ENCODE measurements around the gene NCBP2. TPM values are rescaled to one million over a fixed set of nuclear protein-coding genes. Genes with fewer than 3 reads are reported as not detected.

NCBP2 gene
- total RNA-seq (2014; rRNA removed) (119 and 131 TPM in 2 replicates), Bru-seq, nascent RNA (percentile 97 among the genes with signal in this experiment), BruChase-seq, experiment 1, labeled RNA remaining after a 6-hour chase (percentile 99 among the genes with signal in this experiment), BruChase-seq, experiment 2, labeled RNA remaining after a 2-hour chase (percentile 99 among the genes with signal in this experiment)
- long read RNA-seq, full-length matches to known transcripts, result 183 of 228 reads
- long read RNA-seq, partial matches to known transcripts, result 10 of 228 reads
- long read RNA-seq, other reads (novel, unspliced or antisense), result 35 of 228 reads

GRCh38 chr3:196942226-196942914 lies at the start of gene NCBP2:
Gene NCBP2 (minus strand): TSS chr3:196942528. CDS start chr3:196942503, 25 bp downstream.
- Histone ChIP-seq H3K4me1 (ENCODE audit: insufficient read depth, low read length) (peaks cover 13% of the 10 kb centered on the region), H3K9me2 (replicated peaks; ENCODE audit: low read length) (no peaks in the 10 kb centered on the region), H2AFZ (ENCODE audit: low read length) (peak within 1 kb of the TSS; percentile 90), H3K4me2 (ENCODE audit: low read length) (peak within 1 kb of the TSS; percentile 99), H4K20me1 (ENCODE audit: low read length) (peaks cover 6% of the 10 kb centered on the region; the same call in 1 of the 2 replicates), H3F3A (ENCODE audit: low read length, unreplicated experiment) (no peaks in the 10 kb centered on the region), H3K9ac (ENCODE audit: low read length) (peak within 1 kb of the TSS; percentile 97), H3K9me3 (ENCODE audit: low read length) (no peaks in the 10 kb centered on the region), H3K79me2 (ENCODE audit: low read length) (peaks cover 67% of the 10 kb centered on the region), H3K27me3 (ENCODE audit: low read length) (no peaks in the 10 kb centered on the region), H3K4me3 (ENCODE audit: low read length) (peak within 1 kb of the TSS; percentile 95), H3K27ac (ENCODE audit: low read length) (peak within 1 kb of the TSS; percentile 84), H3K36me3 (ENCODE audit: low read depth, low read length) (peaks cover 30% of the 10 kb centered on the region)
- TF ChIP-seq CTCF (conservative IDR thresholded peaks at IDR 0.05; ENCODE audit: low read depth, low read length) (peak; percentile 63), EZH2 (IDR thresholded peaks at IDR 0.05; ENCODE audit: low read length, unreplicated experiment) (no peak)
- ChIA-PET POLR2A (ENCODE audit: unreplicated experiment) (interaction anchor here (0.5 to 0.7 kb wide), 2 partner anchors 75 to 225 kb away, joined by 3 to 11 read pairs; no protein-coding TSS in a partner anchor), CTCF (interaction anchor here (0.5 to 0.7 kb wide), 3 partner anchors 403 to 914 kb away, joined by 3 to 4 read pairs (median 3); no protein-coding TSS in a partner anchor)
- DNase-seq (peak; percentile 98), ATAC-seq (peak; percentile 89)
- intact Hi-C loops (cut with micrococcal nuclease), result no loop called here
- BruUV-seq (replicated peaks), result no TSS peak

- no peaks in the 10 kb centered on the region for H3K79me2 ChIP-seq (ENCODE audit: low read length)
- H4K20me1 ChIP-seq (ENCODE audit: low read length), result no peaks in the 10 kb centered on the region
- H3K4me3 ChIP-seq (ENCODE audit: low read length), result no peak overlapping the region
- no peak overlapping the region for H3K9ac ChIP-seq (ENCODE audit: low read length)
- intact Hi-C loops (cut with micrococcal nuclease), result no loop called here
- ChIA-PET POLR2A (ENCODE audit: unreplicated experiment) (interaction anchor here (0.6 kb wide), 1 partner anchor 1067 kb away, joined by 5 read pairs; no protein-coding TSS in a partner anchor), CTCF (no interaction called here)
- no peak overlapping the region for H2AFZ ChIP-seq (ENCODE audit: low read length)
- H3K4me2 ChIP-seq (ENCODE audit: low read length), result no peak overlapping the region
- H3K4me1 ChIP-seq (ENCODE audit: insufficient read depth, low read length), result no peaks in the 10 kb centered on the region
- no peaks in the 10 kb centered on the region for H3F3A ChIP-seq (ENCODE audit: low read length, unreplicated experiment)
- H3K27ac ChIP-seq (ENCODE audit: low read length), result no peak overlapping the region
- TF ChIP-seq EZH2phosphoT487 (IDR thresholded peaks at IDR 0.05; ENCODE audit: borderline replicate concordance, low read length) (no peak), EZH2 (IDR thresholded peaks at IDR 0.05; ENCODE audit: low read length, unreplicated experiment) (no peak), CTCF (conservative IDR thresholded peaks at IDR 0.05; ENCODE audit: low read depth, low read length) (no peak)
- H3K27me3 ChIP-seq (ENCODE audit: low read length), result no peaks in the 10 kb centered on the region
- H3K9me3 ChIP-seq (ENCODE audit: low read length), result no peaks in the 10 kb centered on the region
- no TSS peak for BruUV-seq (replicated peaks)
- H3K36me3 ChIP-seq (ENCODE audit: low read depth, low read length), result no peaks in the 10 kb centered on the region
- ATAC-seq (no peak), DNase-seq (no peak)
- H3K9me2 ChIP-seq (replicated peaks; ENCODE audit: low read length), result no peaks in the 10 kb centered on the region
Measured at GRCh38 chr3:196991581-196992460, 49.5 kb upstream of the NCBP2 start.
